HEK293 (cell line): ENCODE data around the gene NHLRC1.

Source experiments
- CTCF ChIA-PET: fragments of 350-600 bp; formaldehyde crosslinking; extraction: SDS; loops from one replicate; lab custom pipeline; 2021; ENCODE audit warnings: antibody characterized with exemption; lab: Yijun Ruan, JAX
- POLR2A ChIA-PET: fragments of 300-600 bp; formaldehyde crosslinking; extraction: SDS; loops from one replicate; lab custom pipeline; 2020; ENCODE audit warnings: antibody characterized with exemption, inconsistent platforms; lab: Yijun Ruan, JAX
- H3K27ac ChIP-seq: fragments of 200-500 bp; sonication (Bioruptor generic); 2 replicates; pipeline ENCODE4 v1.5.1; 2014; ENCODE audit warnings: low read depth, low read length, control low read depth, inconsistent platforms; ENCODE audit errors: extremely low read depth
- H3K36me3 ChIP-seq, 2 experiments: fragments of 200-500 bp in 1 of 2; sonication (Bioruptor generic) in 1 of 2; 1 replicate in 1 of 2; 2 replicates in 1 of 2; pipeline ENCODE4 v1.5.1; 2014 to 2017; ENCODE audit warnings: inconsistent platforms in 2 of 2, low read length in 2 of 2; ENCODE audit not compliant: control insufficient read depth in 2 of 2, insufficient read depth in 1 of 2
- H3K4me1 ChIP-seq: fragments of 200-500 bp; sonication (Bioruptor generic); 2 replicates; pipeline ENCODE4 v1.5.1; 2014; ENCODE audit warnings: mild to moderate bottlenecking, low read length, inconsistent platforms; ENCODE audit not compliant: control insufficient read depth, insufficient read depth
- H3K4me3 ChIP-seq: 2 replicates; pipeline ENCODE4 v1.5.1; 2011; ENCODE audit warnings: low read depth, mild to moderate bottlenecking, control low read depth, low read length, moderate library complexity
- H3K9me3 ChIP-seq: fragments of 200-500 bp; sonication (Bioruptor generic); 2 replicates; pipeline ENCODE4 v1.5.1; 2014; ENCODE audit warnings: low read depth, low read length, inconsistent platforms; ENCODE audit not compliant: control insufficient read depth, insufficient read depth
- CTCF ChIP-seq: fragments of 450-650 bp; formaldehyde crosslinking; IDR thresholded peaks from 2 replicates; pipeline ENCODE4 v1.5.1; 2016; ENCODE audit warnings: missing biosample characterization, missing genetic modification characterization
- HOXA7 ChIP-seq: sonication (generic); formaldehyde crosslinking; IDR thresholded peaks from 2 replicates; pipeline ENCODE4 v1.8.1; 2022; ENCODE audit warnings: missing genetic modification reagents, borderline replicate concordance
- KLF1 ChIP-seq: fragments of 450-650 bp; formaldehyde crosslinking; IDR thresholded peaks from 2 replicates; pipeline ENCODE4 v1.5.1; 2016; ENCODE audit warnings: missing biosample characterization, missing genetic modification characterization
- KLF10 ChIP-seq: fragments of 450-650 bp; IDR thresholded peaks from 2 replicates; pipeline ENCODE4 v1.5.1; 2018; ENCODE audit warnings: missing biosample characterization, mild to moderate bottlenecking, missing genetic modification characterization
- SP3 ChIP-seq: fragments of 450-650 bp; formaldehyde crosslinking; IDR thresholded peaks from 2 replicates; pipeline ENCODE4 v1.5.1; 2016; ENCODE audit warnings: missing biosample characterization, missing genetic modification characterization
- ZFP69B ChIP-seq: fragments of 450-650 bp; formaldehyde crosslinking; IDR thresholded peaks from 2 replicates; pipeline ENCODE4 v1.5.1; 2016; ENCODE audit warnings: missing biosample characterization, missing genetic modification characterization
- ZNF10 ChIP-seq: fragments of 450-650 bp; formaldehyde crosslinking; IDR thresholded peaks from 2 replicates; pipeline ENCODE4 v1.5.1; 2017; ENCODE audit warnings: missing biosample characterization, missing genetic modification characterization
- ZNF214 ChIP-seq: fragments of 450-650 bp; formaldehyde crosslinking; IDR thresholded peaks from 2 replicates; pipeline ENCODE4 v1.5.1; 2017; ENCODE audit warnings: missing biosample characterization, mild to moderate bottlenecking, missing genetic modification characterization, borderline replicate concordance
- ZNF292 ChIP-seq: fragments of 450-650 bp; formaldehyde crosslinking; IDR thresholded peaks from 2 replicates; pipeline ENCODE4 v1.5.1; 2016; ENCODE audit warnings: low read depth, missing biosample characterization, missing genetic modification characterization, borderline replicate concordance
- ZNF433 ChIP-seq: fragments of 450-650 bp; formaldehyde crosslinking; IDR thresholded peaks from 2 replicates; pipeline ENCODE4 v1.5.1; 2016; ENCODE audit warnings: missing biosample characterization, missing genetic modification characterization, low read depth
- ZNF549 ChIP-seq: fragments of 450-650 bp; IDR thresholded peaks from 2 replicates; pipeline ENCODE4 v1.5.1; 2018; ENCODE audit warnings: missing biosample characterization, missing genetic modification characterization, mild to moderate bottlenecking, inconsistent platforms, moderate library complexity
- ZNF596 ChIP-seq: fragments of 450-650 bp; IDR thresholded peaks from 2 replicates; pipeline ENCODE4 v1.5.0; 2018; ENCODE audit warnings: missing biosample characterization, mild to moderate bottlenecking, missing genetic modification characterization, moderate library complexity
- ZNF645 ChIP-seq: fragments of 450-650 bp; formaldehyde crosslinking; IDR thresholded peaks from 2 replicates; pipeline ENCODE4; 2016; ENCODE audit warnings: missing biosample characterization, missing genetic modification characterization
- ZNF654 ChIP-seq: fragments of 450-650 bp; formaldehyde crosslinking; IDR thresholded peaks from 2 replicates; pipeline ENCODE4 v1.5.1; 2016; ENCODE audit warnings: low read depth, missing biosample characterization, missing genetic modification characterization
- ZNF670 ChIP-seq: fragments of 450-650 bp; formaldehyde crosslinking; IDR thresholded peaks from 2 replicates; pipeline ENCODE4 v1.5.1; 2016; ENCODE audit warnings: missing biosample characterization, missing genetic modification characterization, low read depth
- ZNF777 ChIP-seq: fragments of 450-650 bp; formaldehyde crosslinking; IDR thresholded peaks from 2 replicates; pipeline ENCODE4 v1.5.1; 2017; ENCODE audit warnings: missing biosample characterization, missing genetic modification characterization, borderline replicate concordance
- ZNF791 ChIP-seq: fragments of 450-650 bp; formaldehyde crosslinking; IDR thresholded peaks from 2 replicates; pipeline ENCODE4 v1.5.1; 2016; ENCODE audit warnings: missing biosample characterization, missing genetic modification characterization
- ZNF792 ChIP-seq: fragments of 450-650 bp; formaldehyde crosslinking; IDR thresholded peaks from 2 replicates; pipeline ENCODE4 v1.5.1; 2016; ENCODE audit warnings: missing biosample characterization, missing genetic modification characterization
- TF ChIP-seq, protein P1 (sequence below): sonication (generic); formaldehyde crosslinking; IDR thresholded peaks from 2 replicates; pipeline ENCODE4 v1.8.1; 2022; ENCODE audit warnings: mild to moderate bottlenecking, moderate library complexity, missing genetic modification reagents
- TF ChIP-seq, protein P2 (sequence below): fragments of 450-650 bp; formaldehyde crosslinking; IDR thresholded peaks from 2 replicates; pipeline ENCODE4 v1.5.1; 2017; ENCODE audit warnings: missing biosample characterization, missing genetic modification characterization
- TF ChIP-seq, protein P3 (sequence below): fragments of 450-650 bp; formaldehyde crosslinking; IDR thresholded peaks from 2 replicates; pipeline ENCODE4 v1.5.1; 2017; ENCODE audit warnings: missing biosample characterization, missing genetic modification characterization
- TF ChIP-seq, protein P4 (sequence below): fragments of 450-650 bp; formaldehyde crosslinking; IDR thresholded peaks from 2 replicates; pipeline ENCODE4 v1.5.1; 2016; ENCODE audit warnings: missing biosample characterization, missing genetic modification characterization, borderline replicate concordance

NHLRC1 gene

DNA sequence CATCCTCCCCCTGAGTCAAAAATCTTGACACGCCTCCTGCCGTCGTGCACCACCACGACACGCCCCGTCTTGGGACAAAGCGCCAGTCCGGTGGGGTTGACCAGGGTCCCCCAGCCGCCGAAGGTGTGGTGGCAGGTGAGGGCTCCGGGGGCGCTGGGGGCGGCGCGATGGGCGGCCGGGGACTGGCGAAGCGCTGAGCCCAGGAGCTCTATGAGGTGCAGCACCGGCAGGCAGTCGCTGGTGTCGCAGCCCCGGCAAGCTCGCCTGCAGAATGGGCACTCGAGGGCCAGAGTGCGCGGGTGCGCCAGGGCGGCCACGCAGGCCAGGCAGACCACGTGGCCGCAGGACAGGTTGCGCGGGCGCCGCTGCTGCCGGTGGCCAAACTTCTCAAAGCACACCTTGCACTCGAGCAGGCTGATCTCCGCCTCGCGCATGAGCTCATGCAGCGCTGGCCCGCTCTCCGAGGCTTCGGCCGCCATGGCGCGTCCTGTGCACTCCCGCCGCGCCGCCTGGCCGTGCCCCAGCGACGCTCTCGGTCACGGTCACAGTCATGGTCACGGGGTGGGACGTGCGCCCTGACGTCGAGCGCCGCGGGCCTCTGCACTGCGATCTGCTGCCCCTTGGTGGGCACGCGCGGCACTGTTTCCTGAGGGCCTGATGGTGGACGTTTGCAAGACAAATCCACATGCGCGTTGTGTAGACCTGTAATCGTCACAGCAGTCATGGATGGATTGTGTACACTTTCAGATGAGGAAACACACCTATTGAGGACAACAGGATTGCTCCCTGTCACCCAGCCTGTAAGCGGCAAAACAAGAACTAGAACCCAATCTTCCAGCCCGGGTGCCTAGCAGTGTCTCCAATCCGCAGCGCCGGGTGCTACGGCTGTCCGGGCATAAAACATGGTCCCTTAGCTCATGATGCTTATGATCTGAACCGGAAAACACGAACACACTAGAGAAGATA, at the start of gene NHLRC1:
TSS of gene NHLRC1 (minus strand) at position 550 of the 966 bp plus-strand sequence. CDS start at position 479, 71 bp downstream.
- H3K9me3 ChIP-seq, result no peaks in the 10 kb centered on the region
- H3K27ac ChIP-seq, result peak within 1 kb of the TSS; percentile 57; the same call in 1 of the 2 replicates
- peak within 1 kb of the TSS; percentile 37 for H3K4me3 ChIP-seq
- CTCF ChIA-PET, result interaction anchor here (0.6 to 2.1 kb wide), 42 partner anchors 8 to 1797 kb away, joined by 3 to 12 read pairs (median 4); partner anchors contain the start of gene KIF13A
- no peaks in the 10 kb centered on the region; the same call in 1 of the 2 replicates for H3K4me1 ChIP-seq
- POLR2A ChIA-PET, result interaction anchor here (0.6 kb wide), 1 partner anchor 134 kb away, joined by 3 read pairs; no protein-coding TSS in a partner anchor
- H3K36me3 ChIP-seq, result no peaks in the 10 kb centered on the region; a peak in 1 of 3 replicates
- TF ChIP-seq HOXA7 (CRISPR knock-in tag), result peak; percentile 33; the same call in 1 of the 2 replicates
- TF ChIP-seq, protein P1, sequence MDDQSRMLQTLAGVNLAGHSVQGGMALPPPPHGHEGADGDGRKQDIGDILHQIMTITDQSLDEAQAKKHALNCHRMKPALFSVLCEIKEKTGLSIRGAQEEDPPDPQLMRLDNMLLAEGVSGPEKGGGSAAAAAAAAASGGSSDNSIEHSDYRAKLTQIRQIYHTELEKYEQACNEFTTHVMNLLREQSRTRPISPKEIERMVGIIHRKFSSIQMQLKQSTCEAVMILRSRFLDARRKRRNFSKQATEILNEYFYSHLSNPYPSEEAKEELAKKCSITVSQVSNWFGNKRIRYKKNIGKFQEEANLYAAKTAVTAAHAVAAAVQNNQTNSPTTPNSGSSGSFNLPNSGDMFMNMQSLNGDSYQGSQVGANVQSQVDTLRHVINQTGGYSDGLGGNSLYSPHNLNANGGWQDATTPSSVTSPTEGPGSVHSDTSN (CRISPR knock-in tag), result peak; percentile 88
- TF ChIP-seq, protein P2, sequence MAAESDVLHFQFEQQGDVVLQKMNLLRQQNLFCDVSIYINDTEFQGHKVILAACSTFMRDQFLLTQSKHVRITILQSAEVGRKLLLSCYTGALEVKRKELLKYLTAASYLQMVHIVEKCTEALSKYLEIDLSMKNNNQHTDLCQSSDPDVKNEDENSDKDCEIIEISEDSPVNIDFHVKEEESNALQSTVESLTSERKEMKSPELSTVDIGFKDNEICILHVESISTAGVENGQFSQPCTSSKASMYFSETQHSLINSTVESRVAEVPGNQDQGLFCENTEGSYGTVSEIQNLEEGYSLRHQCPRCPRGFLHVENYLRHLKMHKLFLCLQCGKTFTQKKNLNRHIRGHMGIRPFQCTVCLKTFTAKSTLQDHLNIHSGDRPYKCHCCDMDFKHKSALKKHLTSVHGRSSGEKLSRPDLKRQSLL (tag by site-specific recombination), result no peak
- TF ChIP-seq ZNF777 (tag by site-specific recombination), result no peak
- no peak for TF ChIP-seq ZNF596 (tag by site-specific recombination)

GRCh38 chr6:18171871-18172270, 49.4 kb upstream of the NHLRC1 start:
- Histone ChIP-seq H3K36me3 (peaks cover 24 to 27% of the 10 kb centered on the region in 2 experiments), H3K4me1 (no peaks in the 10 kb centered on the region), H3K9me3 (no peaks in the 10 kb centered on the region), H3K4me3 (no peak overlapping the region), H3K27ac (no peak overlapping the region)
- POLR2A ChIA-PET, result no interaction called here
- CTCF ChIA-PET, result interaction anchor here (0.5 to 0.6 kb wide), 2 partner anchors 152 to 338 kb away, joined by 4 to 5 read pairs; no protein-coding TSS in a partner anchor
- TF ChIP-seq ZNF433 (tag by site-specific recombination) (no peak), ZNF645 (tag by site-specific recombination) (no peak), SP3 (tag by site-specific recombination) (no peak), ZNF670 (tag by site-specific recombination) (no peak), ZNF791 (tag by site-specific recombination) (no peak), ZNF549 (no peak), ZFP69B (tag by site-specific recombination) (no peak), ZNF10 (tag by site-specific recombination) (no peak), ZNF214 (tag by site-specific recombination) (no peak), KLF1 (tag by site-specific recombination) (no peak), CTCF (tag by site-specific recombination) (no peak), ZNF792 (tag by site-specific recombination) (no peak), KLF10 (tag by site-specific recombination) (no peak), ZNF292 (no peak), ZNF654 (tag by site-specific recombination) (no peak)
- TF ChIP-seq, protein P3, sequence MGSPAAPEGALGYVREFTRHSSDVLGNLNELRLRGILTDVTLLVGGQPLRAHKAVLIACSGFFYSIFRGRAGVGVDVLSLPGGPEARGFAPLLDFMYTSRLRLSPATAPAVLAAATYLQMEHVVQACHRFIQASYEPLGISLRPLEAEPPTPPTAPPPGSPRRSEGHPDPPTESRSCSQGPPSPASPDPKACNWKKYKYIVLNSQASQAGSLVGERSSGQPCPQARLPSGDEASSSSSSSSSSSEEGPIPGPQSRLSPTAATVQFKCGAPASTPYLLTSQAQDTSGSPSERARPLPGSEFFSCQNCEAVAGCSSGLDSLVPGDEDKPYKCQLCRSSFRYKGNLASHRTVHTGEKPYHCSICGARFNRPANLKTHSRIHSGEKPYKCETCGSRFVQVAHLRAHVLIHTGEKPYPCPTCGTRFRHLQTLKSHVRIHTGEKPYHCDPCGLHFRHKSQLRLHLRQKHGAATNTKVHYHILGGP (tag by site-specific recombination), result no peak
- TF ChIP-seq, protein P4, sequence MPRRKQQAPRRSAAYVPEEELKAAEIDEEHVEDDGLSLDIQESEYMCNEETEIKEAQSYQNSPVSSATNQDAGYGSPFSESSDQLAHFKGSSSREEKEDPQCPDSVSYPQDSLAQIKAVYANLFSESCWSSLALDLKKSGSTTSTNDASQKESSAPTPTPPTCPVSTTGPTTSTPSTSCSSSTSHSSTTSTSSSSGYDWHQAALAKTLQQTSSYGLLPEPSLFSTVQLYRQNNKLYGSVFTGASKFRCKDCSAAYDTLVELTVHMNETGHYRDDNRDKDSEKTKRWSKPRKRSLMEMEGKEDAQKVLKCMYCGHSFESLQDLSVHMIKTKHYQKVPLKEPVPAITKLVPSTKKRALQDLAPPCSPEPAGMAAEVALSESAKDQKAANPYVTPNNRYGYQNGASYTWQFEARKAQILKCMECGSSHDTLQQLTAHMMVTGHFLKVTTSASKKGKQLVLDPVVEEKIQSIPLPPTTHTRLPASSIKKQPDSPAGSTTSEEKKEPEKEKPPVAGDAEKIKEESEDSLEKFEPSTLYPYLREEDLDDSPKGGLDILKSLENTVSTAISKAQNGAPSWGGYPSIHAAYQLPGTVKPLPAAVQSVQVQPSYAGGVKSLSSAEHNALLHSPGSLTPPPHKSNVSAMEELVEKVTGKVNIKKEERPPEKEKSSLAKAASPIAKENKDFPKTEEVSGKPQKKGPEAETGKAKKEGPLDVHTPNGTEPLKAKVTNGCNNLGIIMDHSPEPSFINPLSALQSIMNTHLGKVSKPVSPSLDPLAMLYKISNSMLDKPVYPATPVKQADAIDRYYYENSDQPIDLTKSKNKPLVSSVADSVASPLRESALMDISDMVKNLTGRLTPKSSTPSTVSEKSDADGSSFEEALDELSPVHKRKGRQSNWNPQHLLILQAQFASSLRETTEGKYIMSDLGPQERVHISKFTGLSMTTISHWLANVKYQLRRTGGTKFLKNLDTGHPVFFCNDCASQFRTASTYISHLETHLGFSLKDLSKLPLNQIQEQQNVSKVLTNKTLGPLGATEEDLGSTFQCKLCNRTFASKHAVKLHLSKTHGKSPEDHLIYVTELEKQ (tag by site-specific recombination), result no peak
